H4 (cell line): Measurements from ENCODE around the gene PRELP. TPM values are rescaled to one million over a fixed set of nuclear protein-coding genes. Genes with fewer than 3 reads are reported as not detected.
"Not testable (repeated sequence)": the region's sequence is repeated elsewhere in the genome, so short reads cannot be mapped to it uniquely, and the experiment has no call there.

Experiments used
- DNase-seq: peaks from one replicate; pipeline ENCODE4 v3.0.0-alpha.2; 2015; ENCODE audit warnings: low spot score
- total RNA-seq: library from RNA; depleted of rRNA; stranded (reverse); fragments of >200 nt; shearing (Covaris generic); gene quantifications from 2 replicates; pipeline ENCODE4 v1.2.3, GENCODE V29; 2014; rRNA removed

Gene PRELP
- not detected in 2 replicates for total RNA-seq

DNA sequence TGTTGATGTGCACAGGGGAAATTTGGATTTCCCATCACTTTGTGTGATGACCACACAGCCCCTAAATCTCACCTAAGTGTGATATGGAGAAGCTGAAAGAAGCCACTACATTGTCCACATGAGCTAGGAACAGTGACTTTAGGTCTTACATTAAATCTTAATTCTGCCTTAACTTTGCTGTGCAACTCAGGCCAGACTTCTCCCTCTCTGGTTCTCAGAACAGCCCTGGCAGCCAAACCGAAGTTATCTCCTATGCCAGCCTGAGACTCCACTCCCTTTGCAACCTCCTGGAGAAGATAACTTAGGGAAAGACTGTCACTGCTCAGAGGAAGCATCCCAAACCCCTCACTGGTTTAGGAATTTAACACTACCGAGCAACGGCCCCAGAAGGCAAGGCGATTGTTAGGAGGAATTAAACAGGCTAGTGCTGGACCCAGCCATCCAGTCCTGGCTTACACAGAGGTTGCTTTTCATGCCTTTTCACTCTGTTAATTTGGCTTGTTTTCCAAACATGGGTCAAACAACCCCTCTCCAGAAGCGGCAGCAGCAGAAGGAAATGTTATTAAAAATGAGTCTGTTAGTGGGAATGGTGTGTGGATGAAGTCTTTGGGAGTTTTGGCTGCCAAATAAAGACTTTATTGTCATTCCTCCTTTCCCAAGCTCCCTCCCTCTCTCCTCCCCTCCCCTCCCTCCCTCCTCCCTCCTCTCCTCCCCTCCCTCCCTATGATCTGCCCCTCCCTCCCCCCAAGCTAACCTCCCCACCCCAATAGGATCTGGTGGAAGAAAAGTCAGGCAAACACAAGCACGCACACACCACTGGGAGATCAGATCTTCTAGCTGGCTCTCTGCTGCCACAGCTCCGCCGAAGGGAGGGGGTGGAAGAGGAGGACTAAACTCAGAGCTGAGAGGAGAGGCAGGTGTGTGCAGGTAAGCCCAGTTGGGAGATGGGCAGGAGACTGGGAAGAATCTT, at the start of gene PRELP:
Gene PRELP (plus strand): TSS at position 795 of the 970 bp plus-strand sequence. CDS start 7,379 bp downstream, outside the sequence.
- DNase-seq = no peak

DNA sequence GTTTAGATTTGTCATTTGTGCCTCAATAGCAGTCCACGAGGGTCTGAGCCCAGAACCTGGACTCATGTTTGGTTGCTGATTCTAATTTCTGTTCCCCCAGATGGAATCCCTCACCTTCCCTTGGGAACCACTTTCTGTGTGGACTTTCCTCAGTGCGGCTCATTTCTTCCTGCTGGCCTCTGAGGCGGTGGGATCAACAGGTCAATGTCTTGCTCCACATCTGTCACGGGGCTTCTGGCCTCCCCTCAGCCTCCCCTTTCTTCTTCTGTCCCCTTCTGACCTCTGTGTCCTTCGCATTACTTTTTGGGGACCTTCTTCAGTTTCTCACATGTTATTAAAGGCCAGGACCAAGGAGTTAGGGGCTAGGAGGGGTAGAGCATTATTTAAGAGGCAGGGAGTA, 49.2 kb upstream of the PRELP start:
- no peak for DNase-seq

- DNase-seq = no peak
Observed at GRCh38 chr1:203426870-203427269, 48.7 kb upstream of the PRELP start.

DNA sequence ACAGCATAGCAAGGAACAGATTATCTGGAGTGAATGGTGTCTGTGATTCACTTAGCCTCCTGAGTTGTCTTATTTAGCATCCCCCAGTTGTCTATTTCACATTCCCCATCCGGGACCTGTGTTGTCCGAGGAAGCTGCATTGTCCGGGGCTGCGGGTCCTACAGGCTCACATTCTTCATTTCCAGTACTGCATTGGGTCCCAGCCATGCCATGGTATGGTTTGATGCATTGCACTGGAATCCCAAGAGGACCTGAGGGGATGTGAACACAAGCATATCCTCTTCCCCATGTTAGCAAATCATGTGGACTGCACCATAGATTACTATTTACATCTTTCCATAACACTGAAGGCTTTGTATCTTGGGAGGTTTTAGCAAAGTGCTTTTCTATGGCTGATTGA, 48.2 kb upstream of the PRELP start:
- DNase-seq = no peak

DNA sequence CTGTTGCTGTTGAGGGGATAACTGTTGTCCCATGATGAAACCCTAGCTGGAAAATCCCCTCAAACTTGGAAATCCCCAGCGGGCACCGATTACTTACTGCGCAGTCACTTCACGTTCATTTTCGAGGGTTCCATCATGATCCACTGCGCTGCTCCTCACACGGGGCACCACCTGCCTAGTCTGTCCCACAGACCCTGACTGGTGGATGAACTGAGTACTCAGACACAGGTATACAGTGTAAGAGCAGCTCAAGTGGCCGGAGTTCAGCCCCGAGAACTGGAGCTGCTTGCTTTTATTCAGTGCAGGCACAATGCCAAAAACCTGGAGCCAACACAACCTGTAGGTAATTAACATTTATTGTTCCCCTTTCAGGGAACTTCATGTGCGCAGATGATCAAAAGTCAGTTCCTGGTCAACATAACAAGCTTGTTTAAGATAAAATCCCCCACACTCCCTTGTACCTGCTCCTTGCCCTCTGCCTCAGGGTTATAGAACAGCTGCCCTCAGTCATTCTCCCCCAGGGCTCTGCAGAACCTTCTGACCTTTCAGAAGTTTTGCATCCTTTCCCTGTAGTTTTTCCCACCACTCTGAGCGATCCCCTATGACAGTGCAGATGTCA, 46.5 kb upstream of the PRELP start:
- no peak for DNase-seq

DNA sequence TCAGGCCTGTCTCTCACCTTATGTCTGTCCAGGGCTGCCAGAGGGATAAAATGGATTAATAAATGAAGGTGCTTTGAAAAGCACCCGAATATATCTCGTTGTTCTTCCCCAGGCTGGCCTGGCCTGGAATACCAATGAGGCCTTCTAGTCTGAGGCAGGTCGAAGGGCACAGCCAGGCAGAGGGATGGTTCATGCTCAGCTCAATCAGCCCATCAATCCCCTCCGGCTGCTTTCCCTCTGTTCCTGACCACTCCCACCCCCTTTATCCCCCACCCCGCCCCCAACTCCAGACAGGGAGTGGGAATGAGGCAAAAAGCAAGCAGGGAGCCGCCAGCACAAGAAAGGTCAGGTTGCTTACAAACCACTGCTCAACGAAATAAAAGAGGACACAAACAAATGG, 40.0 kb upstream of the PRELP start:
- no peak for DNase-seq

GRCh38 chr1:203437696-203438315, 37.8 kb upstream of the PRELP start:
- DNase-seq = no peak

DNA sequence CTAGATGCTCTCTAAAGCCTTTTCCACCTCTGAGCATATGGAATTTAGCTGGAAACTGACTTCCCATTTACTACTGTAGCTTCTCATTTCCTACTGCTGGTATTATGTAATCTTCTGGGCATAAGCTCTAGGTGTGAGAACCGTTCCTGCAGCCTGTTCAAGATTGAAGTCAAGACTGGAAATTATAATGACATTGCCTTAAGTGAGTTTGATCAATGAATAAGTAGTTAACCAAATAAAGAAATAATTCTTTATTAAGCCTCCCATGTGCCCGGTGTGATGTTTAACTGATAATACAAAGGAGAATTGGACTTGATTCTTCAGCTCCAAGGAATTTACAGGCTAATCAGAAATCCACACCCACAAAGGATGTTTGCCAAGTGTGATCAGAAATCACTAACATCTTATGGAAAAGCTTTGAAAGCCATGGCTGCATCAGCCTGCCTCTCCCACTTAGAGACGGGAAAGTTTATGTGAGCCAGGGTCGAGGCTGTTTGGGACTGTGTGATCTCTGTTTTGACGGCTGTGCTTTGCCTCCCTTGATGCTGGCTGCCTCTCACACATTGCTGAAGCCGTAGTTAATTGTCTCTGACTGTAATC, 36.4 kb upstream of the PRELP start:
- no peak for DNase-seq

- DNase-seq = peak; percentile 46
Observed at GRCh38 chr1:203440771-203441170, 34.8 kb upstream of the PRELP start.

DNA sequence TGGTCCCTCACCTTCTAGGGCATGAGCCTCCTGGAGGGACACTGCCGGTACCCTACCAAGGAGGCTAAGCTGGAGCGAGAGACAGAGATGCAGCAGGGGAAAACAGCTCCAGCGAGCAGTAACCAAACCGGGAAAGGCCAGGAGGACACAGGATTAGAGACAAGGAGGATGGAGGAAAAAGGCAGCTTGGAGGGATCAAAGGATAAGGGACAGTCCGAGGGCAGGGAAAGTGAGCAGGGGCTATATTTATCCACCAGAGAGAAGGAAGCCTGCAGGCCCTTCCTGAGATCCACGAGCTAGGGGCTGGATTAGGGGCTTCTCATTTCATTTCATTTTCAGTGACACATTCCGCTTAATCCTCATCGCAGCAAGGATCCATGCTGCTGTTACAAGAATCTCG, 33.8 kb upstream of the PRELP start:
- no peak for DNase-seq

DNA sequence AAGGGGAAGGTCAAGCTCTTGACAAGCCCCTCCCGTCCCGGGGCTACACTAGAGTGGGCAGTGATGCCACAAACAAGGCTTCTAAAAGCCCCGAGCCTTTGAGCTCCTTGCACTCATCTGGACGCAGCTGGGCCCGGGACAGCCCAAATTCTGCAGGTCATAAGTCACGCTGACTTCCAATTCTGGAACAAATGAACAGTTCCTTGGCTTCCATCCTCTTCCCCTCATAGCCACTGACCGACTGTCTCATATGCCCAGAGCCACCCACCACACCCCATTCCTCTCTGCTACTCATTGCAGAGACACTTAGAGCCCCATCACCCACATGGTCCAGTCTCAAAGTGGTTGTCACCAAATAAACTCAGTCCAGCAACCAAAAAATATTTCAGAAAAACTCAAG, 32.8 kb upstream of the PRELP start:
- DNase-seq = no peak

DNA sequence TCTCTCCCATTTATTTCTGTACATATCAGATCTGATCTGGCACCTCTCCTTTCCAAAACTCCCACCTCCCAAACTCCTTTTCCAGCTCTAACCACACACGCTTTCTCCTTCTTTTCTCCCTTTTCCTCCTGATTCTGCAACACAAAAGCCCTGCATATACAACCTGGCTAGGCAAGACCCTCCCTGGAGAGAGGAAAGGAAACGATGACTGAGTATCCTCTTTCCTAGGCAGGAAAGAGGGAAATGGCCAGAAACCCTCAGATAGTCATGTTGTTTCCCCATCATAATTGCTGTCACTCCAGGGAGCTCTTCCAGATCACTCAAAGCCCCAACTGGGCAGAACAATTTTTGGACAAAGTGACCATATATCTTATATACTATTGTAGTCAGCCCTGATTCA, 32.3 kb upstream of the PRELP start:
- DNase-seq = no peak

- no peak for DNase-seq
Observed at GRCh38 chr1:203444171-203444576, 31.4 kb upstream of the PRELP start.

DNA sequence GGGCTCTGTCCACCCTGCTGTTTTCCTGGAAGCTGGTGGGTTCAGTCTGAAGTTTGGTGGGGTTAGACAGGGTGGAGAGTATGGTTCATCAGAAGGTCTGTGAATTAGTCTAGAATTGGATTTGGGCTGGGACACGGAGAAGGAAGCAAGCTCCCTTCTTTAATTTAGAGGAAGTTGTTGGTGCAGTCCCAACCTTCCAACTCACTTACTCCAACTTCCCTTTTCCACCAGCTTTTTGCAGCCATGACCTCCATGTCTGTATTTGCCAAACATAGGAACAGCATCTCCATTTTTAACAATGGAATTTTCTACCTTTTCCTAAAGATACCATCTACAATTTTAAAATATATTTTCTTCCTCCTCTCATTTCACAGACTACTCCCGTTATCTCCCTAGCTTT, 28.5 kb upstream of the PRELP start:
- DNase-seq = no peak

GRCh38 chr1:203447598-203447997, 28.0 kb upstream of the PRELP start:
- DNase-seq = not testable (repeated sequence)

GRCh38 chr1:203448521-203449061, 27.0 kb upstream of the PRELP start:
- DNase-seq = no peak

GRCh38 chr1:203450001-203450400, 25.6 kb upstream of the PRELP start:
- DNase-seq = no peak

DNA sequence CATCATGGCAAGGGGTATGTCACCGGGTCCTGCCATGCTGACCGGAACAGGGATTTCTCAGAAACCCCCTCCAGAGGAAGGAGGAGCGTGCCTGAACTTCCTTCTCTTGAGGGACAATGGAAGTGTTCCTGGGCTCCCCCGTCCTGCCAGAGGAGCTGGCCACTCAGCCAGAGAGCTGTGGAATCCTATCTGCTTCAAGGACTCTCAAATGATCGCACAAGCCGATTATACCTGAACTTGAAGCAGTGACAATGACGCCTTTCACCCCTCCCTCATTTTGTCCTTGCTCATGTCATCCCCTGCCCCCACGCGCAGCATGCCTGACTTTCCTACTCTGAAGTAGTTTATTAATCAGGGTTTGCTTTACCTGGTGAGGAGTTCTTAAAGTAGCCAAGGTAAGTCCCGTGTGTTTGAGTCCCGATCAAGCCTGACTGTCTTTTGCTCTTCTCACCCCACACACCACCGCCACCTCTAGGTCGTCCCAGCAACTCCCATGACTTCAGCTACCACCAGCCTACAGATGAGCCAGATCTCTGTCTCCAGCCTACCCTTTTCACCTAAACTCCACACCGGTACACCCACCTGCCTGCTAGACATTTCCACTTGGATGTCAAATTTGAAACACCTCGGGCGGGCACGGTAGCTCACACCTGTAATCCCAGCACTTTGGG, 25.0 kb upstream of the PRELP start:
- no peak for DNase-seq

GRCh38 chr1:203451836-203452784, 23.5 kb upstream of the PRELP start:
- no peak for DNase-seq

DNA sequence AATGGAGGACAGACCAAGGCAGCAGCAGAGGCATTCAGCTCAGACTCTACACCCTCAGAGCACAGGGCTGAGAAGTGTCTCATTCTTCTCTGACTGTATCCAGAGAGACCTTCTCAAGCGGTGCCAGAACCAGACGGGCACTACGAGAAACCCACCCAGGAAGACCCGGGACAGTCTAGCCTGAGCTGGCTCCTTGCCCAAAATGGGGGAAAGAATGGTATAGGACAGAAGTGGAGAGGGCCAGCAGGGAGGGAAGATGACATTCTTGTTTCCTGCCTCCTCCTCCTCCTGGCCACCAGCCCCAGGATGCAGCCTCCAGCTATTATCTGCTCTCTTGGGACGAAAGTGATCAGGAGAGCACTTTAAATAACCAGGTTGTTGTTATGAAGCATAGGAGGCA, 22.6 kb upstream of the PRELP start:
- no peak for DNase-seq
